ENCODE results near the gene LCK.
"Not testable (repeated sequence)": the region's sequence is repeated elsewhere in the genome, so short reads cannot be mapped to it uniquely, and the experiment has no call there.

The LCK gene

GRCh38 chr1:32274646-32275340 lies 23.7 kb downstream of the LCK start:
- no peak for DNase-seq

- DNase-seq = no peak
These were observed 24.4 kb downstream of the LCK start for GRCh38 chr1:32275424-32275823.

- DNase-seq = no peak
These were observed 25.1 kb downstream of the LCK start for GRCh38 chr1:32276032-32276782.

- DNase-seq = not testable (repeated sequence)
These were observed 33.7 kb downstream of the LCK start for GRCh38 chr1:32284777-32285176.

- DNase-seq = no peak
These were observed 34.6 kb downstream of the LCK start for GRCh38 chr1:32285658-32286057.

GRCh38 chr1:32286763-32287162 lies 35.7 kb downstream of the LCK start:
- DNase-seq = no peak

GRCh38 chr1:32289256-32289655 lies 38.2 kb downstream of the LCK start:
- DNase-seq = no peak

- DNase-seq = peak in 1 of 2 experiments; percentile 21
These were observed 40.2 kb downstream of the LCK start for GRCh38 chr1:32291145-32291707.

GRCh38 chr1:32291708-32292538 lies 40.9 kb downstream of the LCK start, which contains the start of gene HDAC1:
TSS of gene HDAC1 (plus strand) at chr1:32292083. CDS start at chr1:32292170, 87 bp downstream.
- peak; percentile 86 to 91 for DNase-seq

- DNase-seq = not testable (repeated sequence)
These were observed 47.1 kb downstream of the LCK start for GRCh38 chr1:32298211-32298610.

GRCh38 chr1:32299327-32299726 lies 48.3 kb downstream of the LCK start:
- no peak for DNase-seq

GRCh38 chr1:32303358-32303757 lies 52.3 kb downstream of the LCK start:
- DNase-seq = no peak

- no peak for DNase-seq
These were observed 53.0 kb downstream of the LCK start for GRCh38 chr1:32303997-32304622.

GRCh38 chr1:32305310-32305709 lies 54.2 kb downstream of the LCK start:
- DNase-seq = no peak

GRCh38 chr1:32307324-32307723 lies 56.3 kb downstream of the LCK start:
- DNase-seq = no peak

GRCh38 chr1:32309960-32310359 lies 58.9 kb downstream of the LCK start:
- no peak for DNase-seq

- DNase-seq = no peak
These were observed 60.8 kb downstream of the LCK start for GRCh38 chr1:32311709-32312393.

GRCh38 chr1:32316903-32317277 lies 65.8 kb downstream of the LCK start:
- DNase-seq = no peak

GRCh38 chr1:32318127-32318869 lies 67.2 kb downstream of the LCK start:
- no peak for DNase-seq

GRCh38 chr1:32321712-32322291 lies 70.7 kb downstream of the LCK start:
- DNase-seq = no peak

- no peak for DNase-seq
These were observed 76.1 kb downstream of the LCK start for GRCh38 chr1:32327204-32327603.

Data from SW 1271 (cell line).